Parathyroid adenoma (tissue), 2 donors: ENCODE measurements around the gene U2AF1L4.

Source experiments
- H2AFZ ChIP-seq: fragments of 300-600 bp; sonication (generic); one replicate; pipeline ENCODE4 v1.7.0; 2017; ENCODE audit warnings: antibody characterized with exemption, mild to moderate bottlenecking
- H3K27ac ChIP-seq: fragments of 300-600 bp; sonication (generic); one replicate; pipeline ENCODE4 v1.7.0; 2017
- H3K27me3 ChIP-seq: fragments of 300-600 bp; sonication (generic); one replicate; pipeline ENCODE4 v1.7.0; 2017; ENCODE audit warnings: low read length; ENCODE audit not compliant: control insufficient read depth, insufficient read depth
- H3K36me3 ChIP-seq: fragments of 300-600 bp; sonication (generic); one replicate; pipeline ENCODE4 v1.7.0; 2017; ENCODE audit warnings: low read length; ENCODE audit not compliant: control insufficient read depth, insufficient read depth
- H3K4me1 ChIP-seq: fragments of 300-600 bp; sonication (generic); one replicate; pipeline ENCODE4 v1.7.0; 2017; ENCODE audit warnings: control low read depth
- H3K4me2 ChIP-seq: fragments of 300-600 bp; sonication (generic); one replicate; pipeline ENCODE4 v1.7.0; 2017; ENCODE audit warnings: low read length
- H3K4me3 ChIP-seq: fragments of 300-600 bp; sonication (generic); one replicate; pipeline ENCODE4 v1.7.0; 2017; ENCODE audit warnings: low read depth, low read length
- H3K79me2 ChIP-seq: fragments of 300-600 bp; sonication (generic); one replicate; pipeline ENCODE4 v1.7.0; 2017; ENCODE audit warnings: control low read depth
- H3K9ac ChIP-seq: fragments of 300-600 bp; sonication (generic); one replicate; pipeline ENCODE4 v1.7.0; 2017; ENCODE audit warnings: mild to moderate bottlenecking
- H3K9me3 ChIP-seq: fragments of 300-600 bp; sonication (generic); one replicate; pipeline ENCODE4 v1.7.0; 2017; ENCODE audit warnings: low read length; ENCODE audit not compliant: control insufficient read depth
- CTCF ChIP-seq: fragments of 300-600 bp; sonication (generic); IDR thresholded peaks from one replicate; pipeline ENCODE4 v1.7.0; 2017; ENCODE audit warnings: antibody characterized with exemption, mild to moderate bottlenecking
- donor health status: primary hyperparathyroidism.

Gene U2AF1L4

GRCh38 chr19:35733180-35734125 is 11.8 kb downstream of the U2AF1L4 start:
- Histone ChIP-seq H2AFZ (no peak overlapping the region), H3K9ac (no peak overlapping the region), H3K27ac (no peak overlapping the region), H3K4me2 (no peak overlapping the region), H3K9me3 (no peaks in the 10 kb centered on the region), H3K36me3 (no peaks in the 10 kb centered on the region), H3K27me3 (no peaks in the 10 kb centered on the region), H3K4me1 (no peaks in the 10 kb centered on the region), H3K4me3 (no peak overlapping the region), H3K79me2 (peaks cover 3% of the 10 kb centered on the region)
- no peak for TF ChIP-seq CTCF

GRCh38 chr19:35732540-35733179 is 12.6 kb downstream of the U2AF1L4 start:
- H3K9me3 ChIP-seq, result no peaks in the 10 kb centered on the region
- no peaks in the 10 kb centered on the region for H3K36me3 ChIP-seq
- TF ChIP-seq CTCF, result no peak
- H3K79me2 ChIP-seq, result peaks cover 3% of the 10 kb centered on the region
- no peaks in the 10 kb centered on the region for H3K27me3 ChIP-seq
- H3K9ac ChIP-seq, result no peak overlapping the region
- no peak overlapping the region for H3K27ac ChIP-seq
- H3K4me1 ChIP-seq, result no peaks in the 10 kb centered on the region
- H2AFZ ChIP-seq, result no peak overlapping the region
- H3K4me3 ChIP-seq, result no peak overlapping the region
- H3K4me2 ChIP-seq, result no peak overlapping the region

- Histone ChIP-seq H3K27ac (no peak overlapping the region), H3K4me3 (no peak overlapping the region), H3K4me2 (no peak overlapping the region), H3K79me2 (peaks cover 3% of the 10 kb centered on the region), H3K4me1 (no peaks in the 10 kb centered on the region), H3K9ac (no peak overlapping the region), H2AFZ (no peak overlapping the region), H3K36me3 (no peaks in the 10 kb centered on the region), H3K9me3 (no peaks in the 10 kb centered on the region), H3K27me3 (no peaks in the 10 kb centered on the region)
- TF ChIP-seq CTCF, result no peak
Observed at GRCh38 chr19:35731779-35732405, 13.3 kb downstream of the U2AF1L4 start.

GRCh38 chr19:35731353-35731752 is 13.9 kb downstream of the U2AF1L4 start:
- Histone ChIP-seq H3K9ac (no peak overlapping the region), H3K9me3 (no peaks in the 10 kb centered on the region), H2AFZ (no peak overlapping the region), H3K27me3 (no peaks in the 10 kb centered on the region), H3K27ac (no peak overlapping the region), H3K4me1 (no peaks in the 10 kb centered on the region), H3K36me3 (no peaks in the 10 kb centered on the region), H3K4me2 (no peak overlapping the region), H3K4me3 (no peak overlapping the region), H3K79me2 (peaks cover 3% of the 10 kb centered on the region)
- no peak for TF ChIP-seq CTCF
